Inferior parietal cortex (tissue), 1 donor: ENCODE measurements around the gene GRIK5.

Experiments
- DNase-seq: peaks from one replicate; pipeline ENCODE4 v3.0.0-alpha.2; 2016; ENCODE audit errors: extremely low spot score

GRIK5 gene

DNA sequence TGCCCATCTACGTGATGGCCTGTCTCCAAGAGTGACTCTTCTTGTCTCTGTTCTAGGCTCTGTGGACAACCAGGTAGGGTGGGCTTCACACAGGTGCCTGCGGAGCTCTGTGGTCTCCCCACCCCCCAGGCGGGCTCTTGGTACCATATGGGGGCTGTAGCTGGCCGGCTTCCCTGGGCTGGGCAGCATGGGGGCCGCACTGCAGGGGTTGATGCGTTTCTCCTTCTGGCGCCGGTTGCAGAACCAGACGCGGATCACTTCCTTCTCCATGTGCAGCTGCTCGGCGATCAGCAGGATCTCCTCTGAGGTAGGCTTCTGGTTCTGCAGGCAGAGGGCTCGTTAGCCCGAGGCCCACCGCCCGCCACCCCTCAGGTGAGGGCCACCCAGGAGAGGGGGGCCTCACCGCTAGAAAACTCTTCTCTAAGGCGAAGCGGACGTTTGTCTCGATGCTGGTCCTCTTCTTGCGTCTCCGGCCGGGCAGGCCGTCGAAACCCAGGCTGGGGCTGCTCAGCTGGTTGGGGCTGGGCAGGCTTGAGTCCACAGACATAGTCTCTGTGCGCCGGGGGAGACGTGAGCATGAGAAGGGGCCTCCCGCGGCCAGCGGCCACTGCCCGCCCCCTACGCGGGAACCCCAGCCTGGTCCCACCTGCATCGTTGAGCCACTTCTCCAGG, 25.3 kb upstream of the GRIK5 start:
- no peak for DNase-seq

DNA sequence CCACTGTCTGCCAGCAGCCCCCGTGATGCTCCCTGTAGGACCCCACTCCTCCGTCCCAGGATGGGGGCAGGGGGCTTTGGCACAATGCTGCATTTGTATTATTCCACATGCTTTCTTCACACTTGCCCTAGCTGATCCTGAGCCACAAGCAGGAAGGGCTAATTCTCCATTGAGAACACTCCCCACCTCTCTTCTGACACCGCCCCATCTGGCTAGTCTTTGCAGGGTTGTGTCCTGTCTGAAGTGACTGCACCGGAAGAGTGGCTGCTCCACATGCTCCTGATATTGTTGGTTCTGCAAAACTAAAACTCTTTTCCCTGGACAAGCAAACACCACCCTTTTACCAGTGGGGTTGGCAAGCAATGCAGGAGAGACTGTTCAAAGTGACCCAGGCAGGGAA, 23.9 kb upstream of the GRIK5 start:
- no peak for DNase-seq

DNA sequence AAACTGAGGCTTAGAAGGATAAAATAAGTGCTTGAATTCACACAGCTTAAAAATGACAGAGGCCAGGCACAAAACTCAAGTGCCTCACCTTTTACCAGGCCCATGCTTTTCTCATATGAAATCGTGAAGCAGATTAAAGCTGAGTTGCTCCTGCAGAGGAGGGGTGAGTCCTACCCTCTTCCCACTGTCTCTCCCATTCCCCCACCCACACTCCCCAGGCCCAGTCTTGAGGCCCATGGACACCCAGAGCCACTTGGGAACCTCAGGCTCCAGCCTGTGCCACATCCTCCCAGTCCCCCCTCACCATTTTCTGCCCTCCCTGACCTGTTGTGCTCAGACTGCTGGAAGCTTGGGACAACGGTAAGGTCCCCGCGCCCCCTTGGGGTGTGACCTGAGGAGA, 23.5 kb upstream of the GRIK5 start:
- no peak for DNase-seq

DNA sequence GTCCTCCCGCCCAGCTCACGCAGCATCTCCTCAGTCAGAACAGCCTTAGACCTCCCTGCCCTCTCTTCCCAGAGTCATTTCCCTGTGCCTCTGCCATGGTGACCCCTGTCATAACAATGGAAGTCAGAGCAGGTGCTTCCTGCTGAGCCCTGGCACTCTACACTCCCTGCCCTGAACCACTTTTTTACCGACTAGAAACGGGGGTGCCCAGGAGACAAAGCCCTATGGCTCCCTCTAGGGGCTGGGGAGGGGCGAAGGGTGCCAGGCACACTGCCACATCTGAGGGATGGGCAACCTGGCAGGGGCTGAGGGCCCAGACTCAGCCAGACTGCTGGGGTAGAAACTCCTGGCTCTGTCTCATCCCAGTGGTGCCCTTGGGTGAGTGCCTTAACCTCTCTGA, 22.3 kb upstream of the GRIK5 start:
- no peak for DNase-seq

DNA sequence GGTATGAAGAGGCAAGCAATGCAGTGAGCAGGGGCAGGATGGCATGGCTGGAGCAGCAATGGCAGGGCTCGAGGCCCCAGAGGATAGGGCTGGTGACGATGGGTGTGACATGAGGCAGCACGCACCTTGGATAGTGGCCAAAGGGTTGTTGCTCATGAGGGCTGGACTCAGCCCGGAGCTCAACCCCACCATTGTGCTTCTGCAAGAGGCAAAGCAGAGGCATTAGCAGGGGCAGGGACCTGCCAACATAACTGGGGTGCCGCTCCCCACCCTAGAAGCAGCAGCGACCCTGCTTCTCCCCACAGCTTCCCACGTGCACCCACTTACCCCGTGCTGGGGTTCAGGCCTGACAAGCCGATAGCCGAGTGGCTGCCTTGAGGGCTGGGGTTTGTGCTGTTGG, 21.7 kb upstream of the GRIK5 start:
- no peak for DNase-seq

DNA sequence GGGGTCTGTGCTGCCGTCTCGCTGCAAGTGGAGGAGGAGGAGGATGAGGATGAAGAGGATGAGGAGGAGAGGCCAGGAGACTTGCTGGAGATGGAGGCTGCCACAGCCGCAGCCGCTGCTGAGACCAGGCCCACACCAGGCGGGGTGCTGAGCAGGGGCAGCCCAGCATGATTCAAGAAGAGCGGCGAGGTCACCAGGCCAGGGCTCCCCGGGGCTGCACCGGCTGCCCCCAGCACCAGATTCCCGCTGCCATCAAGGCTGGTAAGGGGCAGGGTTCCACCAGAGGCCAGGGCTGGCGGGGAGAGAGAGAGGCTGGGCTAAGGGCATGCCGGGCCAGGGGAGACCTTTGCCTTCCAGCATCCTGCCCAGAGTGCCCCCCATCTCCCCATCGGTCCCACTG, 21.3 kb upstream of the GRIK5 start:
- no peak for DNase-seq

DNA sequence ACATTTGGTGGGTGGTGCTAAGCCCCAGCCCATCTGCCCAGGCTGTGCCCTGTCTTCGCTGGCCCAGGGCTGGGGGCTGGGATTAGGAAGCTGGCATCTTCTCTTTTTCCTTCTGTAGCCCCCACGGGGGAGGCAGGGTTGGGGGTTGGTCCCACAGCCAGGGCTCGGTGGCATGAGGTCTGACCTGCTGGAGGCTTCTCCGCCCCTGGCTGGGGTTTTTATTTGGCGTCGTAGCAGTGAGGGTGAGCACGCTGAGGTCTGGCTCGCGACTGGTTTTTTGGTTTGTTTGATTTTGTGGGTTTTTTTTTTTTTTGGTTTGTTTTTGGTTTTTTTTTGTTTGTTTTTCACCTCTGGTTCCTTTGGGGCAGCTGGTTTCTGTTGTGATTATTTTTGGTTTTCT, 20.7 kb upstream of the GRIK5 start:
- no peak for DNase-seq

DNA sequence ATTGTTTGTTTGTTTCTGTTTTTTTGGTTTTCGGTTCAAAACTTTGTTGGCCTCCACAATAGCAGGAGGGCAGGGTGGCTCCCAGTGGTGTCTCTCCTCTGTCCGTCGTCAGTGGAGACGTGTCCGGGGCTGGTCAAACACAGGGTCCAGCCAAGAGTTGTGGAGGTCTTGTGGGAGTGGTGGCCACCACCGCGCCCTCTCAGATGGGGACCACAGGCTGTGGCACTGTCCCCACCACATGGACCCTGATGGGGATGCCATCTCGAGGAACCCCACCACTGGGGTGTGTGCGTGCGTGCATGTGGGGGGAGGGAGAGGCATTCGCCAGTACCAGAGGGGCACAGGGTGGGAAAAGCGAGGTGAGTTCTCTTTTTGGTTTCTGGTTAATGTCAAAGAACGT, 19.8 kb upstream of the GRIK5 start:
- no peak for DNase-seq

DNA sequence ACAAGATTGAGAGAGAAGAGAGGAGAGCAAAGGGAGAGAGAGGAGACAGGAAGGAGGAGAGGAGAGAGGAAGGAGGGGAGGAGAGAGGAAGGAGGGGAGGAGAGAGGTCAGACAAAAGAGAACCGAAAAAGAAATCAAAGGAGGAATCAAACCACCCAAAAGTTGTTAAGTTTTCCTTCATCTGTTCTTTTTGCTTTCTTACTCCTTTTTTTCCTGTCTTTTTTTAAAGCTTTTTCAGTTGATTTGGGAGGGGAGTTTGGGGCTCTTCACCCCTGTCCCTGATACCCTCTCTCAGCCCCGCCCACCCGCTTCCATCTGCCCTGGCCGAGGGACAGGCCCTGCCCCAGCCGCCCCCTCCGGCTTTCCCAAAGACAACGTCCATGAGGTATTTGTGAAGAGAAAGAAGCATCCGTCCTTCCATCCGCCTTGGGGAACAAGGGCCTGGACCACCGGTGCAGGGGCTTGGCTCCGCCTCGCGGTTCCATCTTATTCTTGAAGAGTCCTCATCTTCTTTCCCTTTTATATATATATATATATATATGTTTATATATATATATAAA, 19.3 kb upstream of the GRIK5 start:
- no peak for DNase-seq

DNA sequence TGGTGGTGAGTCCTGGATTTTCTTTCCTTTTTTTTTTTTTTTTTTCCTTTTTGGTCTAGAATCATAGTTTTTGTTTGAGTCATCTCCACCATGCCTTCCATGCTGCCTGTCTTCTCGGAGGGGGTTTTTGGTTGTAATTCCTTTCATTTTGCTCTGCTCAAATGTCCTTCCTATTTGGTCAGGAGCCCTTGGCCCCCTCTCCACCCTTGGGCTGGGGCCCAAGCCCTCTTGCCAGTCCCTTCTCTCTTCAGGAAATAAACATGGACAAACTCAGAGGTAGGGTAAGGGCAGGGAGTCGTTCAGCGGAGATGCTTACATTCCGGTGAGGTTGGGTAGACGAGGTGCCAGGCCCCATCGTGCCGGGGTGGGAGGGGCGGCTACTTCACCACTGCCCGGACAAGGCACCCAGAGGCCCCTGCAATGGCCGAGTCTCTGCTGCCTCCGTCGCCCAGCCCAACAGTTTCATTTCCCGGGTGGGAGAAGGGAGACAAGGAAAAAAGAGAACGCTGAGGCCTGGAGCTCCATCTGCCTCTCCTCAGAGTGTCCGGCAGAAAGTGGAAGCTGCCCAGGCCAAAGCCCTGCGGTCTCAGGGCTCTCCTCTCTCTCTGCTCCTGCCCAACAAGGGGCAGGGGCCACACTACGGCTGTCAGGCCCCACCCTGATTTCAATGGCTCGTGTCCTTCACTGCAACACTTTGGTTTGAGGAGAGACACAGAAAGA, 18.6 kb upstream of the GRIK5 start:
- no peak for DNase-seq

DNA sequence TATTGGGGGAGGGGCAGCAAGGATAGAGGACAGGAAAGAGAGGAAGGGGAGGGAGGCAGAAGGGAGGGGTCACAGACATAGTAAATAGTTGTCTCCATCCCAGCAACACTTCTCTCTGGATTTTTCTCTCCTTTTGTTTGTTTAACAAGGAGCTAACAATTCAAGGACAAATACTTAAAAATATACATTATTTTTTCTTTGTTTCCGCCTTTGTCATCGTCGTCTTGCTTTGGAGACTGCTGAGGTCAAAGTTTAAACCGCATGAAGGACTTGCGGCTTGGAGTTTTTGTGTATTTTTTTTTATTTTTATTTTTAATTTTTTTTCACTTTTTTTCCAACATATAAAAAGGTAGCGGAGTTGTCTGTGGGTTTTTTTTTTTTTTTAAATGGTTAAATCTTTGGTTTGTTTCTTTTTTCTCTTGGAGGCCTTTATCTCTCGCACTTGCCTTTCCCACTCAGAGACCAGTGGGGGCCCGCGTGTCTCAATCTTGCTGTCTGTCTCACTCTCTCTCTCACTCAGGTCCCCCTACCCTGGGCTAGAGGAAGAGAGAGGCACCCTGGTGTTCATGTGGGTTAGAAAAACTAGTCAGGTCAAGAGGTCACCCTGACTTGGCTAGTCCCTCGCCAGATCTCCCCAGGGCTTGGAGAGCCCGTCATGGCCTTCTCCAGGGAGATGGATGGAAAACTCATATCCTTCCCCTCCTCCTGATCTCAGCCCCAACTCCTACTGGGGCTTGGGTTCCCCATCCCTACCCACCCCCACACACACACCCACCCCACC, 17.0 kb upstream of the GRIK5 start:
- no peak for DNase-seq

DNA sequence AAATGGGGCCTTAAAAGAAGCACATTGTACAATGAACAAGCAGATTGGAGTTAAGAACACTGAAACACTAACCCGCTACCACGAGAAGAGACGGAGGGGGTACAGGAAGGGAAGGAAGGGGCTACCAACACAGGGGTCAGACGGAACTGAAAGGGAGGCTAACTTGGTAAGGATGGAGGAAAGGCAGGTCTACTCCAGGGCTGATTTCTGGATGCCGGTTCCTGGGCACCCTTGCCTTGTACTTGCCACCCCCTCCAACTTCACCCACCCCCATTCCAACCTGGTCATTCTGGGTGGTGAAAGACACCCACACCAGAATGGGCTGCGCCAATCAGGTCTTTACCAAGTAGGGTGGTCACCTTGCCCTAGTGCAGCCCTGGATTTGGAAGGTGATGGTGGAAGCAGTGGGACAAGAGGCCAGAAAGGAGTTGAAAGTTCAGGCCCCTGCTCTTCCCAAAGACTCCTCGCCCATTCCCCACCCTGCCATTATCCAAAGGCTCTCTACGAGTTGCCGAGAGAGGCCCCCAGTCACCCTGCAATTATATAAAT, 16.3 kb upstream of the GRIK5 start:
- DNase-seq = no peak

DNA sequence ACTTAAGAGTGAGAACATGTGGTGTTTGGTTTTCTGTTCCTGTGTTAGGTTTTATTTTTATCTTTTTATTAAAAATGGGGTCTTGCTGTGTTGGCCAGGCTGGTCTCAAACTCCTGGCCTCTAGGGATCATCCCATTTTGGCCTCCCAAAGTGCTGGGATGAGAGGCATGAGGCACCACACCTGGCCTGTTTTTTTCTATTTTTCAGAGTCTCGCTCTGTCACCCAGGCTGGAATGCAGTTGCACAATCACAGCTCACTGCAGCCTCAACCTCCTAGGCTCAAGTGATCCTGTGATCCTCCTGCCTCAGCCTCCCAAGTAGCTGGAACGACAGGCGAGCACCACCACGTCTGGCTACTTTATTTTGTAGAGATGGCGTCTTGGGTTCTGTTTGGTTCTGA, 13.5 kb upstream of the GRIK5 start:
- no peak for DNase-seq

DNA sequence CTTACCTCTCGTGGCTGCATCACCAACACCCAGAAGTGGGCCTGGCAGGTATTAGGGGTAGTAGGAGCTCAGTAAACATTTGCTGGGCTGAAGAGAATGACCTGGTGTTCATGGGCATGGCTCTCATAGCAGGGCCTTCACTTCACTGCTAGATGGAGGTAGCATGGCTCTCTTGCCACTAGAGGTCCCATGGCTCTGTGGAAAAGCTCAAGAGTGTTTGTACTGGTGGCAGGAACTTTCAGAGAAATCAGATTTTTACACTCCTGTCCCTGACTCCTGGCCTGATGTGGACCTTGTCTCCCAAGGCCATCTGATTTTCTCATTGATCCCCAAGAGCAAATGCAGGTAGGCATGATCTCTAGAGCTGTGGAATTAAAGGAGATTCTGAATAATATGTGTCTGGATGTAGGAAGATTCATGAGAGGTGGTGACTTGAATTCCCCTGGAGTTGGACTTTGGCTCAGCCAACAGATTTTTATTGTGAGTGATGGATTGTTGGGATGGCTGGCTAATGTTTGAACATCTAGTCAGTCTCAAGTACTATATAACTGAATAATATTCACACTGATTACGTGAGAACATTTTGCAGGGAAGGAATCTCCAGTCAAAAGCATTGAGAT, 11.7 kb upstream of the GRIK5 start:
- no peak for DNase-seq

DNA sequence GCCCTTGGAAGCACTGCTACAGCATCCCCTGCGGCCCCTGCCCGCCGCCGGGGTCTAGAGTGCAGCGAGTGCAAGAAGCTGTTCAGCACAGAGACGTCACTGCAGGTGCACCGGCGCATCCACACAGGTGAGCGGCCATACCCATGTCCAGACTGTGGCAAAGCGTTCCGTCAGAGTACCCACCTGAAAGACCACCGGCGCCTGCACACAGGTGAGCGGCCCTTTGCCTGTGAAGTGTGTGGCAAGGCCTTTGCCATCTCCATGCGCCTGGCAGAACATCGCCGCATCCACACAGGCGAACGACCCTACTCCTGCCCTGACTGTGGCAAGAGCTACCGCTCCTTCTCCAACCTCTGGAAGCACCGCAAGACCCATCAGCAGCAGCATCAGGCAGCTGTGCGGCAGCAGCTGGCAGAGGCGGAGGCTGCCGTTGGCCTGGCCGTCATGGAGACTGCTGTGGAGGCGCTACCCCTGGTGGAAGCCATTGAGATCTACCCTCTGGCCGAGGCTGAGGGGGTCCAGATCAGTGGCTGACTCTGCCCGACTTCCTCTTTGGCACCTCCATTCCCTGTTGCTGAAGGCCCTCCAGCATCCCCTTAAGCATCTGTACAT, 10.9 kb upstream of the GRIK5 start:
- no peak for DNase-seq

DNA sequence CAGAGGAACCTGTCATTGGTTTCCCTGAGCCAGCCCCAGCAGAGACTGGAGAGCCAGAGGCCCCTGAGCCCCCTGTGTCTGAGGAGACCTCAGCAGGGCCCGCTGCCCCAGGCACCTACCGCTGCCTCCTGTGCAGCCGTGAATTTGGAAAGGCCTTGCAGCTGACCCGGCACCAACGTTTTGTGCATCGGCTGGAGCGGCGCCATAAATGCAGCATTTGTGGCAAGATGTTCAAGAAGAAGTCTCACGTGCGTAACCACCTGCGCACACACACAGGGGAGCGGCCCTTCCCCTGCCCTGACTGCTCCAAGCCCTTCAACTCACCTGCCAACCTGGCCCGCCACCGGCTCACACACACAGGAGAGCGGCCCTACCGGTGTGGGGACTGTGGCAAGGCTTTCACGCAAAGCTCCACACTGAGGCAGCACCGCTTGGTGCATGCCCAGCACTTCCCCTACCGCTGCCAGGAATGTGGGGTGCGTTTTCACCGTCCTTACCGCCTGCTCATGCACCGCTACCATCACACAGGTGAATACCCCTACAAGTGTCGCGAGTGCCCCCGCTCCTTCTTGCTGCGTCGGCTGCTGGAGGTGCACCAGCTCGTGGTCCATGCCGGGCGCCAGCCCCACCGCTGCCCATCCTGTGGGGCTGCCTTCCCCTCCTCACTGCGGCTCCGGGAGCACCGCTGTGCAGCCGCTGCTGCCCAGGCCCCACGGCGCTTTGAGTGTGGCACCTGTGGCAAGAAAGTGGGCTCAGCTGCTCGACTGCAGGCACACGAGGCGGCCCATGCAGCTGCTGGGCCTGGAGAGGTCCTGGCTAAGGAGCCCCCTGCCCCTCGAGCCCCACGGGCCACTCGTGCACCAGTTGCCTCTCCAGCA, 10.1 kb upstream of the GRIK5 start:
- DNase-seq = no peak

DNA sequence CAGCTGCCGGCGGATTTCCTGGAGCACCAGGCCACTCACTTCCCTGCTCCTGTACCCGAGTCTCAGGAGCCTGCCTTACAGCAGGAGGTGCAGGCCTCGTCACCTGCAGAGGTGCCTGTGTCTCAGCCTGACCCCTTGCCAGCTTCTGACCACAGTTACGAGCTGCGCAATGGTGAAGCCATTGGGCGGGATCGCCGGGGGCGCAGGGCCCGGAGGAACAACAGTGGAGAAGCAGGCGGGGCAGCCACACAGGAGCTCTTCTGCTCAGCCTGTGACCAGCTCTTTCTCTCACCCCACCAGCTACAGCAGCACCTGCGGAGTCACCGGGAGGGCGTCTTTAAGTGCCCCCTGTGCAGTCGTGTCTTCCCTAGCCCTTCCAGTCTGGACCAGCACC, 9.3 kb upstream of the GRIK5 start:
- DNase-seq = no peak

DNA sequence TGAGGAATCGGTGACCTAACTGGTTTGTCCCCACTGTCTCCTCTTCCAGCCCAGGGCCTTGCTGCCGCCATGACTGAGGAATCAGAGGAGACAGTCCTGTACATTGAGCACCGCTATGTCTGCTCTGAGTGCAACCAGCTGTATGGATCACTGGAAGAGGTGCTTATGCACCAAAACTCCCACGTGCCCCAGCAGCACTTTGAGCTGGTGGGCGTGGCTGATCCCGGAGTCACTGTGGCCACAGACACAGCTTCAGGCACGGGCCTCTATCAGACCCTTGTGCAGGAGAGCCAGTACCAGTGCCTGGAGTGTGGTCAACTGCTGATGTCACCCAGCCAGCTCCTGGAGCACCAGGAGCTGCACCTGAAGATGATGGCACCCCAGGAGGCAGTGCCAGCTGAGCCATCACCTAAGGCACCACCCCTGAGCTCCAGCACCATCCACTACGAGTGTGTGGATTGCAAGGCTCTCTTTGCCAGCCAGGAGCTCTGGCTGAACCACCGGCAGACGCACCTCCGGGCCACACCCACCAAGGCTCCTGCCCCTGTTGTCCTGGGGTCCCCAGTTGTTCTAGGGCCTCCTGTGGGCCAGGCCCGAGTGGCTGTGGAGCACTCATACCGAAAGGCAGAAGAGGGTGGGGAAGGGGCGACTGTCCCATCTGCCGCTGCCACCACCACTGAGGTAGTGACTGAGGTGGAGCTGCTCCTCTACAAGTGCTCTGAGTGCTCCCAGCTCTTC, 8.7 kb upstream of the GRIK5 start:
- no peak for DNase-seq

DNA sequence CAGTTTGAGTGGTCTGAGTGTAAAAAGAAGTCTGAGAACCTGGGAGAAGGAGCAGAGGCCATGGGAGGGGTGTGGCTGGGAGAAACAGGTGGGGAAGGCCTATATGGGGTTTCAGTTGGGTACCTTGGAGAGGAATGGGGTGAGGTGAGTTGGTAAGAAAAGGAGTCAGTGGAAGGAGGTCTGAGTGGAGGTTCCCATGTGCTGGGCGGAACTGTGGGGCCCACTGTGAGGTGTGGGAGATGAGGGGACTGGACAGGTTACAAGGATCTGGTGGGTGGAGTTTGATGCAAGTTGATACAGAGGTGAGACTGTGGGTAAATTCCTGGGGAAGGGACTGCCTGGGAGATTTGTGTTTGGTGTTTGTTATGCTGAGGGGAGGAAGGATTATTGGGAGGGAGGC, 8.1 kb upstream of the GRIK5 start:
- DNase-seq = no peak
